ENCODE measurements around the gene KIDINS220. TPM values are rescaled to one million over a fixed set of nuclear protein-coding genes. Genes with fewer than 3 reads are reported as not detected.

KIDINS220 gene
- total and polyA plus RNA-seq, 4 donors: 132 to 280 (median 167) TPM

GRCh38 chr2:8819948-8820347 lies 17.5 kb downstream of the KIDINS220 start:
- H3K27ac ChIP-seq (ENCODE audit: low read depth, low read length): no peak overlapping the region
- WGBS (ENCODE audit: insufficient coverage): 100% methylated on average over 3 of the region's 8 CpGs

GRCh38 chr2:8819194-8819593 lies 18.2 kb downstream of the KIDINS220 start:
- 82% methylated on average over 4 of the region's 5 CpGs for WGBS (ENCODE audit: insufficient coverage)
- Histone ChIP-seq H3K27ac (ENCODE audit: low read depth, low read length) (no peak overlapping the region), H3K36me3 (ENCODE audit: control insufficient read depth, insufficient read depth, low read length) (peaks cover 10% of the 10 kb centered on the region), H3K27me3 (ENCODE audit: control insufficient read depth, insufficient read depth, low read length) (no peaks in the 10 kb centered on the region), H3K4me3 (ENCODE audit: low read depth, low read length) (no peak overlapping the region), H3K9me3 (ENCODE audit: control insufficient read depth, insufficient read depth, low read length) (no peaks in the 10 kb centered on the region), H3K4me1 (ENCODE audit: control insufficient read depth, insufficient read depth, low read length) (no peaks in the 10 kb centered on the region)
- DNase-seq (ENCODE audit: low read depth in 4 of 6, low spot score in 6 of 6): no peak

More at GRCh38 chr2:8819948-8820347, 17.5 kb downstream of the KIDINS220 start:
- DNase-seq (ENCODE audit: low read depth in 4 of 6, low spot score in 6 of 6): no peak
- Histone ChIP-seq H3K36me3 (ENCODE audit: control insufficient read depth, insufficient read depth, low read length) (peaks cover 12% of the 10 kb centered on the region), H3K4me3 (ENCODE audit: low read depth, low read length) (no peak overlapping the region), H3K4me1 (ENCODE audit: control insufficient read depth, insufficient read depth, low read length) (no peaks in the 10 kb centered on the region), H3K9me3 (ENCODE audit: control insufficient read depth, insufficient read depth, low read length) (no peaks in the 10 kb centered on the region), H3K27me3 (ENCODE audit: control insufficient read depth, insufficient read depth, low read length) (no peaks in the 10 kb centered on the region)

DNA sequence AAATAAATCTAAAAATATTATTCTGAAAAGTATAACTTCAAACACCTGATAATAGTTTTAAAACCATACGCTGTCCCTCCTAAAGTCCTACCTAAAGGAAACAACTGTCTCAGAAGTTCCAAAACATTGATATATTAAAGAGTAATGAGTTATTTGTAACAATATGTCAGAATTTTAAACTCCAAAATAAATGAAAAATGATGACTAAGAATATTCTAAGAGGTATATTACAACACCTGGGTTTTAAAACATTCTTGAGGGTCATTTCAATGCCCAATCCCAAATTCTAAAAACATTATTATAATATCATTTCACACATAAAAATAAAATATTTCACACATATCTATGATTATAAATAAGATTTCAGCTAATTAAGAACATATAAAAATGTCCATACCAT lies 20.2 kb downstream of the KIDINS220 start:
- Histone ChIP-seq H3K4me3 (ENCODE audit: low read depth, low read length) (no peak overlapping the region), H3K27ac (ENCODE audit: low read depth, low read length) (no peak overlapping the region), H3K27me3 (ENCODE audit: control insufficient read depth, insufficient read depth, low read length) (no peaks in the 10 kb centered on the region), H3K4me1 (ENCODE audit: control insufficient read depth, insufficient read depth, low read length) (no peaks in the 10 kb centered on the region), H3K9me3 (ENCODE audit: control insufficient read depth, insufficient read depth, low read length) (no peaks in the 10 kb centered on the region), H3K36me3 (ENCODE audit: control insufficient read depth, insufficient read depth, low read length) (peaks cover 11% of the 10 kb centered on the region)
- DNase-seq (ENCODE audit: low read depth in 4 of 6, low spot score in 6 of 6): no peak
- no CpG with 5 or more reads among the region's 1 CpG for WGBS (ENCODE audit: insufficient coverage)

- no peaks in the 10 kb centered on the region for H3K4me1 ChIP-seq (ENCODE audit: control insufficient read depth, insufficient read depth, low read length)
- H3K9me3 ChIP-seq (ENCODE audit: control insufficient read depth, insufficient read depth, low read length): no peaks in the 10 kb centered on the region
- no peaks in the 10 kb centered on the region for H3K27me3 ChIP-seq (ENCODE audit: control insufficient read depth, insufficient read depth, low read length)
- H3K4me3 ChIP-seq (ENCODE audit: low read depth, low read length): no peak overlapping the region
- DNase-seq (ENCODE audit: low read depth in 4 of 6, low spot score in 6 of 6): no peak
- WGBS (ENCODE audit: insufficient coverage): 94% methylated on average over 2 of the region's 6 CpGs
- H3K36me3 ChIP-seq (ENCODE audit: control insufficient read depth, insufficient read depth, low read length): peaks cover 32% of the 10 kb centered on the region
- no peak overlapping the region for H3K27ac ChIP-seq (ENCODE audit: low read depth, low read length)
Measured at GRCh38 chr2:8806885-8807704, 30.3 kb downstream of the KIDINS220 start.

- peaks cover 38% of the 10 kb centered on the region for H3K36me3 ChIP-seq (ENCODE audit: control insufficient read depth, insufficient read depth, low read length)
- H3K4me3 ChIP-seq (ENCODE audit: low read depth, low read length): no peak overlapping the region
- H3K27ac ChIP-seq (ENCODE audit: low read depth, low read length): no peak overlapping the region
- H3K4me1 ChIP-seq (ENCODE audit: control insufficient read depth, insufficient read depth, low read length): no peaks in the 10 kb centered on the region
- 81% methylated on average over 2 of the region's 6 CpGs for WGBS (ENCODE audit: insufficient coverage)
- DNase-seq (ENCODE audit: low read depth in 4 of 6, low spot score in 6 of 6): no peak
- no peaks in the 10 kb centered on the region for H3K9me3 ChIP-seq (ENCODE audit: control insufficient read depth, insufficient read depth, low read length)
- no peaks in the 10 kb centered on the region for H3K27me3 ChIP-seq (ENCODE audit: control insufficient read depth, insufficient read depth, low read length)
Measured at GRCh38 chr2:8805278-8806210, 31.9 kb downstream of the KIDINS220 start.

- Histone ChIP-seq H3K27ac (ENCODE audit: low read depth, low read length) (no peak overlapping the region), H3K4me1 (ENCODE audit: control insufficient read depth, insufficient read depth, low read length) (no peaks in the 10 kb centered on the region), H3K27me3 (ENCODE audit: control insufficient read depth, insufficient read depth, low read length) (no peaks in the 10 kb centered on the region), H3K9me3 (ENCODE audit: control insufficient read depth, insufficient read depth, low read length) (no peaks in the 10 kb centered on the region), H3K4me3 (ENCODE audit: low read depth, low read length) (no peak overlapping the region), H3K36me3 (ENCODE audit: control insufficient read depth, insufficient read depth, low read length) (peaks cover 32% of the 10 kb centered on the region)
- no peak for DNase-seq (ENCODE audit: low read depth in 4 of 6, low spot score in 6 of 6)
- 100% methylated on average over 1 of the region's 3 CpGs for WGBS (ENCODE audit: insufficient coverage)
Measured at GRCh38 chr2:8803658-8804379, 33.6 kb downstream of the KIDINS220 start.

- Histone ChIP-seq H3K4me3 (ENCODE audit: low read depth, low read length) (no peak overlapping the region), H3K9me3 (ENCODE audit: control insufficient read depth, insufficient read depth, low read length) (no peaks in the 10 kb centered on the region), H3K4me1 (ENCODE audit: control insufficient read depth, insufficient read depth, low read length) (no peaks in the 10 kb centered on the region), H3K36me3 (ENCODE audit: control insufficient read depth, insufficient read depth, low read length) (peaks cover 29% of the 10 kb centered on the region), H3K27ac (ENCODE audit: low read depth, low read length) (no peak overlapping the region), H3K27me3 (ENCODE audit: control insufficient read depth, insufficient read depth, low read length) (no peaks in the 10 kb centered on the region)
- 100% methylated on average over 3 of the region's 3 CpGs for whole genome bisulfite sequencing (ENCODE audit: insufficient coverage)
- DNase-seq (ENCODE audit: low read depth in 4 of 6, low spot score in 6 of 6): no peak
Measured at GRCh38 chr2:8802741-8803140, 34.7 kb downstream of the KIDINS220 start.

DNA sequence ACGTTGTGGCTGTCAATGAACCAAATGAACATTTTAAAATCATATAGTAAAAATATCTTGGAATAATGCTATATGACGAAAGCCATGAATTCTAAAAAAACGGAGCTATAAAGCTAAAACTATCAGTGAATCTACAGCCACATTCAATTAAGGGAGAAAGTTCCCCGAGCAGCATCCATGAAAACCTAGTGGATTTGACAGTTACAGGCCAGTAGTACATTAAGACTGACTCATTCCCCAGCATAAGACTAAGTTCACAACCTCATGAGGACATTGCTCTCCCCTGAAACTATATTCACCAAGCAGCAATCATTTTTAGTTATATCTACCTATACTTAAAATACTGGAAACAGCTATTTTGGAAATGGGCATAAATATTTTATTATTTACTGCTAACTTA lies 36.6 kb downstream of the KIDINS220 start:
- Histone ChIP-seq H3K36me3 (ENCODE audit: control insufficient read depth, insufficient read depth, low read length) (peaks cover 30% of the 10 kb centered on the region), H3K4me1 (ENCODE audit: control insufficient read depth, insufficient read depth, low read length) (no peaks in the 10 kb centered on the region), H3K27ac (ENCODE audit: low read depth, low read length) (no peak overlapping the region), H3K9me3 (ENCODE audit: control insufficient read depth, insufficient read depth, low read length) (no peaks in the 10 kb centered on the region), H3K27me3 (ENCODE audit: control insufficient read depth, insufficient read depth, low read length) (no peaks in the 10 kb centered on the region), H3K4me3 (ENCODE audit: low read depth, low read length) (no peak overlapping the region)
- no peak for DNase-seq (ENCODE audit: low read depth in 4 of 6, low spot score in 6 of 6)
- WGBS (ENCODE audit: insufficient coverage): no CpG with 5 or more reads among the region's 4 CpGs

GRCh38 chr2:8800218-8800617 lies 37.2 kb downstream of the KIDINS220 start:
- no peaks in the 10 kb centered on the region for H3K4me1 ChIP-seq (ENCODE audit: control insufficient read depth, insufficient read depth, low read length)
- H3K27ac ChIP-seq (ENCODE audit: low read depth, low read length): no peak overlapping the region

More at GRCh38 chr2:8800218-8800617, 37.2 kb downstream of the KIDINS220 start:
- no CpG with 5 or more reads among the region's 5 CpGs for WGBS (ENCODE audit: insufficient coverage)
- H3K9me3 ChIP-seq (ENCODE audit: control insufficient read depth, insufficient read depth, low read length): no peaks in the 10 kb centered on the region
- H3K36me3 ChIP-seq (ENCODE audit: control insufficient read depth, insufficient read depth, low read length): peaks cover 30% of the 10 kb centered on the region
- DNase-seq (ENCODE audit: low read depth in 4 of 6, low spot score in 6 of 6): no peak
- no peak overlapping the region for H3K4me3 ChIP-seq (ENCODE audit: low read depth, low read length)
- no peaks in the 10 kb centered on the region for H3K27me3 ChIP-seq (ENCODE audit: control insufficient read depth, insufficient read depth, low read length)
